Non-pigmented ciliary epithelial cell (primary cell): ENCODE measurements around the gene PLA2G4A.
"Not testable (repeated sequence)": the region's sequence is repeated elsewhere in the genome, so short reads cannot be mapped to it uniquely, and the experiment has no call there.

Experiments
- DNase-seq: peaks from one replicate; pipeline ENCODE4 v3.0.0-alpha.2; 2010; ENCODE audit warnings: low read depth

Gene PLA2G4A

DNA sequence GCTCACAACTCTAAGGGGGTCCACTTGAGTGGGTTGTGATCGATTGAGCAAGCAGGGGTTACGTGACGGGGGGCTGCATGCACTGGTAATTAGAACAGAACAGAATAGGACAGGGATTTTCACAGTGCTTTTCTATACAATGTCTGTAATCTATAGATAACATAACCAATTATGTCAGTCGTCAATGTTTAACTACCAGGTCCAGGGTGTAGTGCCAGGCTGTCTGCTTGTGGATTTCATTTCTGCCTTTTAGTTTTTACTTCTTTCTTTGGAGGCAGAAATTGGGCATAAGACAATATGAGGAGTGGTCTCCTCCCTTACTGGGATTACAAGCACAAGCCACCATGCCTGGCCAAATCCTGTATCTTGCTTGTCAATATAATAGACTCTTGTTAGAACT, 94.1 kb downstream of the PLA2G4A start:
- not testable (repeated sequence) for DNase-seq

DNA sequence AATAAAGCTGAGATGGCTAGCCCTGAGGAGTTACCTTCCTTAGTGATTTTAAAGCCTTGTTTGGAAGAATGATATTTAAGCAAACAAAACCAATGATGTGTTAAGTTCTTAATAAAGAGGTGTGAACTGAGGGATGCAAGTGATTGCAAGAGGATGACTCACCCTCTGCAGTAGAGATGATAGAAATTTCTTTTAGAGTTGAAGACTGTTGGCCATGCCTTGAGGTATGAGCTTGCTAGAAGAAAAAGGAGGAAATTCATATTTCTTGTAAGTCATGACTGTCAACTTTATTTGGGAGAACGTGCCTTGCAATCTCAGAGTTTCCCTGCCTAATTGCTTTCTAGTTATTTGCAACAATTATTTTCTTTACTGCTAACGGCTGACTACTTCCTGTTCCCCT, 94.7 kb downstream of the PLA2G4A start:
- DNase-seq, result no peak

GRCh38 chr1:186925881-186926669, 97.3 kb downstream of the PLA2G4A start:
- no peak for DNase-seq

DNA sequence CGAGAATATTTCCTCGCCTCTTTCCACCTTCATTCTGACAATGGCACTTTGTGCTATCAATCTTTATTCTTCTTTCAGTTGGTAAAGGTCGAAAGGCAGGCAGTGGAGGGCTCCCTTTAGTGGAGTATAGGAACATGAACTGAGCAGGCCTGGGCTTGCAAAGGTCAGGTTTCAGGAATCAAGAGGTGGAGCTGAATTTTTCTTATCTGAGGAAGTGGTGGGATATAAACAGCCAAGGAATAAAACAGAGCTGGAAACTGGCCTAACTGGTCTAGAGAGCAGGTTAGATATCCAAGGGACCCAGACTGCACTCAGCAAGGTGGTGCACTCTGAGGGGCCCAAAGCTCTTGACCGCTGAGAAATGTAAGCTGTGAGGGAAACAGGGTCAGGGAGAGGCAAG, 99.1 kb downstream of the PLA2G4A start:
- no peak for DNase-seq

DNA sequence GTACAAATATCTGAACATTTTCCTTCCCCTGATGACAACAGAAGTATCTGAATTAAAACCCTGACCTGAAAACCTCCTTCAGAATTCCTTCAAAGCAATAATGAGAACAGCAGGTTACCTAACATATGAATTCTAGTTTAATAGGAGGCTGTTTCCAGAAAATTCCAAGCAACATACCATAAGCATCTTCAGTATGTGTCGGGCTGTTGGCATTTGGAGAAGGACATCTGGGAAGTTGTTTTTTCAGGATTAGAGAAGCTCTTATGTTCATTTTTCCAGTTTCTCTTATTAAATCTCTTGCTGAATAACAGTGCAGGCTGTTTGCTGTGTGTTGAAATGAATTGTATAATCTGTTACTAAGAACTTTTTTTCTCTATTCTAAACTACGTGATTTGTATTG, 101.5 kb downstream of the PLA2G4A start:
- DNase-seq, result no peak

GRCh38 chr1:186937016-186937670, 108.4 kb downstream of the PLA2G4A start:
- DNase-seq, result no peak

GRCh38 chr1:186943891-186944686, 115.3 kb downstream of the PLA2G4A start:
- DNase-seq, result no peak

DNA sequence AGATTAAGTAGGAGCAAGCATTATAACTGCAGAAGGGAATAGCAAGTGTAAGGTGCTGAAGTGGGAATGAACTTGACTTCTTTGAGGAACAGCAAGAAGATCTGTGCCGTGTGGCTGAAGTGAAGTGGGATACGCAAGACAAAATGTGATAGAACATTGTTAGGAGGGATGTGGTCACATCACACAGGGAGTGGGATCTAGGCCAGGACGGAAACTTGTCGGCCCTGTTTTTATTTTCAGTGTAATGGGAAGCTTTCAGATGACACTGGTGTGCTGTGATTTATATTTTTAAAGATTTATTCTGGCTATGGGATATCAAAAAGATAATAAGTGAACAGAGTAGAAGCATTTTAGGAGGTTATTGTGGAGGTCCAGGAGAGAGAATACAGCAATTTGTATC, 116.4 kb downstream of the PLA2G4A start:
- no peak for DNase-seq

DNA sequence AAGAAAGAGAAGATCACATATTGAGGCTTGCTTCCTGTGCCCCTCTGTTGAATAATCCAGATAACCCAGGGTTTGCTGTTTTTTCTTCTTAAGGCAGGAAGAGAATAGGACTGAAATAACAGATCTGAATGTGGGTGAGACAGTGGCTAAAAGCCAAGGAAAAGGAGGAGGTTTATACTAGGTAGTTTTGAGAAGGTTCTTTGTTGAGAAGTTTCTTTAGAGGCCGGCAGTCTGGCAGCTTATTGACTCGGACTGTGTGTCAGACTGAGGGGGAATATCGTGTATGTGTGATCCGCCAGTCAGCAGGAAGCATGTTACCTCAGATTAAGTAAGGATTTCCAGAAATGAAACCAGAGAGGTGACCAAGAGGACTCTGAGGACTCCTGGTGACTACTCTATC, 119.8 kb downstream of the PLA2G4A start:
- no peak for DNase-seq

- no peak for DNase-seq
Observed at GRCh38 chr1:186949173-186949572, 120.4 kb downstream of the PLA2G4A start.

DNA sequence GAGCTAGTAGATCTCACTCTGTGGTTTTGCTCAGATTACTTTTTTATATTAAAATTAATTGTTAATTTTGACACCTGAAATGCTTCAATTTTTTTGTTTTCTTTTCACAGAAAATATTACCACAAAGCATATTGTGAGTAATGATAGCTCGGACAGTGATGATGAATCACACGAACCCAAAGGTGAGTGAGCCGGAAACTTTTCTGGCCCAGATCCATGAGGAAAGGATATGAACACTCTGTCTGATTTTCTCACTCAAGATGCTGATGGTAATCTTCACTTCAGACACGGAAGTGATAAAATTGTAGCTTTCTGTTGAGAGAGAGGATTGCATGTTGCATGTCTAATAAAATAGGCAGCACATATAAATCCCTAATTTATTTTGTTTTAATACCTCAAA, 121.8 kb downstream of the PLA2G4A start:
- peak; percentile 47 for DNase-seq

- DNase-seq, result no peak
Observed at GRCh38 chr1:186953876-186954275, 125.1 kb downstream of the PLA2G4A start.

DNA sequence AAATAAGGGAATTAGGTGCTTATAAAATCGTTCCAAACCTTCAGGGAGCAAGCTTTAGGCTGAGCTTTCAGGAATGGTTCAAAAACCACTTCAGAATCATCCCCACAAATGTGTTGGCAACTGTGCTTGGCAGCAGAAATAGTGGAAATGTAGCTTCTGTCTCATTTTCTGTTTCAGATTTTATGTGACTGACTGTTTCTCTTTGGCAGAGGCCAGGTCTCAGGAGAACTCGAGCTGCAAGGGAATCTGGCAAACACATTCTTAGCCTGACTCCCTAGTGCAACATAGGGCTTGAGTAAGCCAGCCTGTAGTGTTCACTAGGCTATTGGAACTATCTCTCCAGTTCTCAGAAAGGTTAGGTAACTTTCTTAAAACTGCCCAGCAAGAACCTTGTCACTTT, 128.6 kb downstream of the PLA2G4A start:
- no peak for DNase-seq

DNA sequence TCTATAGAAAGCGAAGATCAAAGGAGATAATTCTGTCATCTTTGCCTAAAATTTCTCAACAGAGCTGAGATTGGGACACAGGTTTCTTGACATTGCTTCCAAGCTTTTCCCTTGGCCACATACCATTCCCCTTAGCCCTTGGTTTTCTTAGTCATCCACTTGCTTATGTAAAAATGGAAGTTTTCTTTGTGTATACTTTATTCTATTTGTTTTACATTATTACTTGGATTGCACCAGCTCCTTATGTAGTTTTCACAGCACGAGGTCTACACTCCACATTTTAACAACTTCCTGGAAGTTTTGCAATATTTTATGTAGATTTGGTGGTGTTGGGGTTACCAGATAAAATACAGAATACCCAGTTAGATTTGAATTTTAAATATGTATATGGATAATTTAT, 129.8 kb downstream of the PLA2G4A start:
- no peak for DNase-seq

DNA sequence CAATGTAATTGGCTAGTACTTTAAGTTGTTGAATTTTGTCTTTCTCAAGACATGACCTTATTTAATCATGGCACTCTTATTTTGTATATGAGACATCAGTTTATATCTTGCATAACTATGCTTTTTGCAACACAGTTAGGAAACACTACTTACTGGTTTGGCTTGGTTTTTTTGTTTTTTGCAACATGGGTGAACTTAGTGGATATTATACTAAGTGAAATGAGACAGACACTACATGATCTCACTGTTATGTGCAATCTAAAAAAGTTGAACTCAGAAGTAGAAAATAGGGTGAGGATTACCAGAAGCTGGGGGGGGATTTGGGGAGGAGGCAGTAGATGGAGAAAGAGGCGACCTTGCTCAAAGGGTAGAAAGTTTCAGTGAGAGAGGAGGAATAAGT, 132.1 kb downstream of the PLA2G4A start:
- DNase-seq, result no peak

DNA sequence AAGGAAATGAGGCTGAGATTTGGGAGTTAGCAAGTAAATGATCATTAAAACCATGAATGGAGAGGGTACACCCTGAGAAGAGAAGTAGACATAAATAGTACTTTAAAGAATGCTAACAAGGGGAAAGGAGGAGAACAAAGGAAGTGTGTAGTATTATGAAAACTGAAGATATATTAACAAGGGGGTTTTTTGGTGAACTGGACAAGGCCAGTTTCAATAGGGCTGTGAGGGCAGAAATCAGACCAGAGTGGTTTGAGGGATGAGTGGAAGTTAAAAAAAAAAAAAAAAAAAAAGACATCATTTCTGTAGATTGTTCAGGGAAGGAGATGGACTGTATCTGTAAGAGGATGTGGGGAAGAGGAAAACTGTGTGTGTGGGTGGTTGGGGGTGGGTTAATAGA, 137.1 kb downstream of the PLA2G4A start:
- no peak for DNase-seq

DNA sequence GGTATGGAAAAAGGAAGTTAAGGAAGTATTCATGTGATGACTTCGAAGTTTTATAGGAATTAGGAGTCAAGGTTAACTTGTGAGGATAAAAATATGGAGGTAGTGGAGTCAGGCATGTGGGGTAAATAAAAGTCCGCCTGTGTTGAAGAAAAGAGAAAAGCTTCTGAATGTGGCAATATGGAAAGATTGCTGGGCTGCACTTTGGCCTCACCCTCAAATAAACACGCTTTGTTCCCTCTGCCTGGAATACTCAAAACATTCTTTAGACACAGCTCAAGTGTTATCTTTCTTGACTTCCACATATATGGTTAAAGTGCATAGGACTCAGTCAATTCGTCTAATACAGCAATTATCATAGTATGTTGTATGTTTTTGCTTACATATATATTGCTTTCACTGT, 137.7 kb downstream of the PLA2G4A start:
- no peak for DNase-seq

- DNase-seq, result no peak
Observed at GRCh38 chr1:186967656-186968394, 139.1 kb downstream of the PLA2G4A start.

DNA sequence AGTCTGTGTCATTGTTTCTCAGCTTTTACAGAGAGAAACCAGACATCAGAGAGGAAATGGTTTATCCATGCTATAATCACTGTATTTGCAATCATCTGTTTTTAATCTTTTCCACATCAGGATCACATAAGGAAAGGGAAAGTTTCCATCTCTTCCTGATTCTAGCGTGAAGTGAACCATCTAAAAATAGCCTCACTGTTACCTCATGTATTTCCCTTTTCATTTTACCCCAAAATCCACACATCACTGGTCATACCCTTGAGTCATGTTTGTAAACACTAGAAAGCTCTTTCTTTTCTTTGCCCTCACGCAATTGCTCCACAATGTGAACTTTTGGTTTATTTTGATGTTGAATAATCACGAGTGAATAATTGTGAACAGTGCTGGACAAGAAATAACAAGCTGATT, 146.0 kb downstream of the PLA2G4A start:
- peak; percentile 81 for DNase-seq

GRCh38 chr1:186975220-186975619, 146.5 kb downstream of the PLA2G4A start:
- DNase-seq, result no peak

DNA sequence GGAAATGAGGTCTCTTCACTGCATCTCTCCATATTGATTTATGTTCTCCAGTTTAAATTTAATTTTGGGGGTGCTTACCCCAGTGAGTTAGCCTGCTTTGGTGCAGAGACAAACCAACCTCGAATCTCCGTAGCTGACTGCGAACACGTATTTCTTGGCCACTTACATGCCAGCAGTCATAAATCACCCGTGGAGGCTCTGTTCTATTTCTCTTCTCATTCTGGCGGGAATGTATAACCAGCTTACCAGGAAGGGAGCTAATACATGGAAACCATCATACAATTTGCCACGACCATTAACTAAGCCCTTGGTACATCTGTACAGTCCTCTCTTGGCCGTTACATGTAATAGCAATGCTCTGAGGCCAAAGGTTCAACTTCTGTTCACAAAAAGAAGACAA, 148.0 kb downstream of the PLA2G4A start:
- DNase-seq, result no peak

- no peak for DNase-seq
Observed at GRCh38 chr1:186977266-186977957, 148.7 kb downstream of the PLA2G4A start.
